Natural killer cell (primary cell): ENCODE results near the gene OXNAD1. TPM values are rescaled to one million over a fixed set of nuclear protein-coding genes. Genes with fewer than 3 reads are reported as not detected.

Experiments used
- ATAC-seq, 3 donors: fragments of 150-1000 bp in 2 of 3; fragments of 200-7000 bp in 1 of 3; cut with Tn5 transposase; 1 replicate in 1 of 3; 2 replicates in 2 of 3; pipeline ENCODE4 v1.10.0; 2021; ENCODE audit warnings: mild to moderate bottlenecking in 2 of 3, moderate library complexity in 2 of 3
- DNase-seq, 2 donors: peaks; one replicate each; pipeline versions ENCODE4 v3.0.0 to v3.0.0-alpha.2; 2013 to 2021; ENCODE audit warnings: mixed read lengths in 1 of 2
- H3K27ac ChIP-seq: one replicate; pipeline ENCODE4 v1.5.1; 2013; ENCODE audit warnings: mild to moderate bottlenecking, low read length
- H3K27me3 ChIP-seq: one replicate; pipeline ENCODE4 v1.6.1; 2013; ENCODE audit warnings: low read length; ENCODE audit not compliant: control insufficient read depth, insufficient read depth
- H3K36me3 ChIP-seq: one replicate; pipeline ENCODE4 v1.6.1; 2013; ENCODE audit warnings: low read length; ENCODE audit not compliant: control insufficient read depth, insufficient read depth
- H3K4me1 ChIP-seq: one replicate; pipeline ENCODE4 v1.6.1; 2013; ENCODE audit warnings: low read length; ENCODE audit not compliant: control insufficient read depth, insufficient read depth
- H3K4me3 ChIP-seq: one replicate; pipeline ENCODE4 v1.5.1; 2013; ENCODE audit warnings: low read length
- H3K9me3 ChIP-seq: one replicate; pipeline ENCODE4 v1.6.1; 2013; ENCODE audit warnings: low read length; ENCODE audit not compliant: control insufficient read depth, insufficient read depth
- H3K27ac Mint-ChIP-seq, 2 donors: one replicate each; pipeline ENCODE4 v1.8.0; 2022; ENCODE audit warnings: mild to moderate bottlenecking in 2 of 2, mixed read lengths in 2 of 2, moderate library complexity in 1 of 2
- H3K27me3 Mint-ChIP-seq, 2 donors: one replicate each; pipeline ENCODE4 v1.8.0; 2022; ENCODE audit warnings: low read depth in 2 of 2, mixed read lengths in 2 of 2
- H3K36me3 Mint-ChIP-seq: one replicate; pipeline ENCODE4 v1.8.0; 2022; ENCODE audit warnings: mixed read lengths
- H3K4me1 Mint-ChIP-seq, 2 donors: one replicate each; pipeline ENCODE4 v1.8.0; 2022; ENCODE audit warnings: mixed read lengths in 2 of 2
- H3K4me3 Mint-ChIP-seq: one replicate; pipeline ENCODE4 v1.8.0; 2022; ENCODE audit warnings: mild to moderate bottlenecking, moderate library complexity, mixed read lengths
- H3K9me3 Mint-ChIP-seq, 2 donors: one replicate each; pipeline ENCODE4 v1.8.0; 2022; ENCODE audit warnings: mixed read lengths in 2 of 2
- CTCF ChIP-seq: fragments of 200-600 bp; IDR thresholded peaks from one replicate; pipeline ENCODE4 v1.8.0; 2022; ENCODE audit warnings: antibody characterized with exemption
- WGBS: methylation state at CpG from one replicate; pipeline ENCODE4 v1.1.7; 2013; ENCODE audit warnings: missing lambda C conversion rate; ENCODE audit not compliant: insufficient coverage; 5-methylcytosine and 5-hydroxymethylcytosine counted together
- intact Hi-C: fragments of 100-400 bp; cut with micrococcal nuclease; formaldehyde crosslinking; loops from one replicate; pipeline ENCODE4 v1.14.2; 2022
- total RNA-seq, 4 donors: library from RNA; stranded (reverse); fragments of 120-200 nt in 1 of 4; gene quantifications; one replicate each; pipeline versions ENCODE4 v1.2.3 to v1.2.4, GENCODE V29; 2013 to 2022

Gene OXNAD1
- total RNA-seq, 3 donors from 2014 or later (not counting 1 experiment from before 2014, with no cell fraction given) = 16.7 to 26.1 (median 22.3) TPM

- intact Hi-C loops = no loop called here
- TF ChIP-seq CTCF = no peak
- ATAC-seq (no peak), DNase-seq (no peak)
- no peaks in the 10 kb centered on the region for H3K27me3 Mint-ChIP-seq
- H3K4me3 ChIP-seq = no peak overlapping the region
- H3K9me3 ChIP-seq = no peaks in the 10 kb centered on the region
- H3K4me1 Mint-ChIP-seq = peaks cover 66 to 67% of the 10 kb centered on the region in 2 donors
- peaks cover 19% of the 10 kb centered on the region for H3K36me3 Mint-ChIP-seq
- no peaks in the 10 kb centered on the region for H3K9me3 Mint-ChIP-seq
- peak overlapping the region; percentile 25 to 64 for H3K27ac Mint-ChIP-seq
- peaks cover 66% of the 10 kb centered on the region for H3K36me3 ChIP-seq
- H3K4me1 ChIP-seq = peaks cover 70% of the 10 kb centered on the region
- peak overlapping the region; percentile 1 for H3K4me3 Mint-ChIP-seq
- WGBS = 93% methylated on average over 4 of the region's 5 CpGs
- no peaks in the 10 kb centered on the region for H3K27me3 ChIP-seq
- H3K27ac ChIP-seq = no peak overlapping the region
Observed at GRCh38 chr3:16316847-16317560, 52.0 kb downstream of the OXNAD1 start.

DNA sequence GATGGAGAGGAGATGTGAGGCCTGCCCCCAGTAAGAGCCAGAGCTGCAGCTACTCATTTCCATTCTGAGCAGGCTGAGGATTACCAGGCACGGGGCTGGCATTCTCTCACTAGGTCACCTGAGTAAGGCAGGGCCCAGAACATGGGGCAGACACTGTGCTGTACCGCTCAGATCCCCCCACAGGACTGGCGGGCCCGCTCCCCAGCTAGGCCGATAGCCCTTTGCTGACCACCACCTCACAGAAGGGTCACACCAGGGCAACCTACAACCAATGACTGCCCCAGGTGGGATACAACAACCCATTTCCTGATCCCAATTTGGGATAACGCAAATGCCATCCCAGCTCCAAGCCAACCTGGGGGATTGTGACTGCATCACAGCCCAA is 52.5 kb downstream of the OXNAD1 start:
- no peak overlapping the region for H3K4me3 Mint-ChIP-seq
- Histone ChIP-seq H3K27me3 (no peaks in the 10 kb centered on the region), H3K4me1 (peaks cover 64% of the 10 kb centered on the region), H3K36me3 (peaks cover 70% of the 10 kb centered on the region), H3K9me3 (no peaks in the 10 kb centered on the region), H3K27ac (no peak overlapping the region), H3K4me3 (no peak overlapping the region)
- TF ChIP-seq CTCF = no peak
- ATAC-seq (no peak), DNase-seq (no peak)
- H3K36me3 Mint-ChIP-seq = peaks cover 19% of the 10 kb centered on the region
- intact Hi-C loops = no loop called here
- H3K9me3 Mint-ChIP-seq = no peaks in the 10 kb centered on the region
- peaks cover 60 to 62% of the 10 kb centered on the region in 2 donors for H3K4me1 Mint-ChIP-seq
- H3K27me3 Mint-ChIP-seq = no peaks in the 10 kb centered on the region
- WGBS = 97% methylated on average over 6 of the region's 6 CpGs
- H3K27ac Mint-ChIP-seq = peak overlapping the region; percentile 25 to 64

- H3K9me3 ChIP-seq = no peaks in the 10 kb centered on the region
- H3K27ac ChIP-seq = no peak overlapping the region
- ATAC-seq (no peak), DNase-seq (no peak)
- H3K4me3 Mint-ChIP-seq = peak overlapping the region; percentile 13
- peaks cover 19% of the 10 kb centered on the region for H3K36me3 Mint-ChIP-seq
- H3K9me3 Mint-ChIP-seq = no peaks in the 10 kb centered on the region
- 49% methylated on average over 5 of the region's 7 CpGs for WGBS
- peaks cover 58% of the 10 kb centered on the region for H3K4me1 ChIP-seq
- peaks cover 74% of the 10 kb centered on the region for H3K36me3 ChIP-seq
- no peak overlapping the region for H3K4me3 ChIP-seq
- peaks cover 56 to 58% of the 10 kb centered on the region in 2 donors for H3K4me1 Mint-ChIP-seq
- intact Hi-C loops = loop anchor here (2.0 kb wide), 1 partner anchor 49 kb away; no protein-coding TSS in a partner anchor
- H3K27me3 Mint-ChIP-seq = no peaks in the 10 kb centered on the region
- TF ChIP-seq CTCF = no peak
- no peaks in the 10 kb centered on the region for H3K27me3 ChIP-seq
- peak overlapping the region; percentile 25 to 64 for H3K27ac Mint-ChIP-seq
Observed at GRCh38 chr3:16318176-16318575, 53.2 kb downstream of the OXNAD1 start.
